LoVo (cell line): ENCODE data around the gene CCL16.
"Not testable (repeated sequence)": the region's sequence is repeated elsewhere in the genome, so short reads cannot be mapped to it uniquely, and the experiment has no call there.

Experiments
- DNase-seq: peaks from one replicate; pipeline ENCODE4 v3.0.0-alpha.2; 2016; ENCODE audit warnings: low spot score

Gene CCL16

GRCh38 chr17:35984140-35984539 lies 2.8 kb upstream of the CCL16 start:
- DNase-seq, result no peak

GRCh38 chr17:35982409-35983191 lies 1.3 kb upstream of the CCL16 start:
- DNase-seq, result no peak

DNA sequence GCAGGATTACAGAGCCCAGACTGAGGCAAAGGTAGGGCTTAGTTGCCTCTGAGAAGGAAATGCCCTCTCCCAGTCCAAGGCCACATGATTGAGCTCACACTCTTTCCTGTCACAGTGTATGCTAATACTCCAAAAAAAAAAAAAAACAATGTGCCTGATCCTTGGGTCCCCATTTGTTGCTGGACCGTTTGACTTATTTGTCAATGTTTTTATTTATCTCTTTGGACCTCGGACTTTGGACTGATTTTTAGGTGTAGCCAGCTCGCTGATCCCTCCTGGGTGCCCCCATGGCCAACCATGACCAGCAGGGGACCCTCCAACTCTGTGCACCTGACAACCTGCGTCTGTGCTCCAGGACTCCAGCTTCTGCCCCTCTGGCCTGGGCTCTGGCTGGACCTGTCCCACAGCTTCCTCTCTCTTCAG lies 622 bp upstream of the CCL16 start:
- no peak for DNase-seq

DNA sequence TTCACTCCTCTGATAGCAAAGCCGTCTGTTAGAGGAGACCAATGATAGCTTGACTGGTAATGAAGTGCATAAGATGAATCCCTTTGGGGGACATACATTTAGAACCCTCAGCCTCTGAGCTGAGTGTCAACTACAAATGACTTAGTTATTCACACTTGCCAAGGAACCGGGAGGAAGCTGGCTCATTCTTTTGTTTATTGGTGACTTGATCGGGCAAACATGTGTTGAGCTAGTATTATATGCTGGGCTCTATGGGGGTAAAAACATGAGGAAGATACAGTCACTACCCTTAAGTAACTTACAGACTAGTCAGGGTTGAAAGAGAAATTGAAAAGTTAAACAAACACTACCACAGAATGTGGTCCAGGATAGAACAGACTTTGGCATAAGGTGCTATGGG lies 3.0 kb downstream of the CCL16 start:
- DNase-seq, result no peak

DNA sequence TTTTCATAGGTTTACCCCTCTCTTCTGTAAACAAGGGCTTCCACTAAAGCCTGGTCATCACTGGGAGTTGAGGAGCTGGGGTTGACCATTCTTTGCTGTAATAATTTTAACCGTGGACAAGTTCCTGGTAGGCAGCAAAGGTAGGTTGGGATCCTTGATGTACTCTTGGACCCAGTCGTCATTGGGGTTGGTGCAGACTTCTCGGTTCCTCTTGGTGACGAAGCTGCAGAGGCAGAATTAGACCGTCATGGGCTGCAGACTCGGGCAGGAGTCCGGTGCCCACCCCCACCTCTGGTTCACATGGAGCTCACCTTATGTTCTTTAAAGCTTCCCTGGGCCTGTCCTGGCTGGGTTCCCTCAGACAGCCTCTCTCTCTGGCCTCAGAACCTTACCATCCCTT lies 3.8 kb downstream of the CCL16 start:
- DNase-seq, result no peak

- DNase-seq, result no peak
Measured at GRCh38 chr17:35973333-35974260, 7.7 kb downstream of the CCL16 start.

GRCh38 chr17:35972945-35973332 lies 8.4 kb downstream of the CCL16 start:
- DNase-seq, result no peak

- DNase-seq, result no peak
Measured at GRCh38 chr17:35972535-35972934, 8.8 kb downstream of the CCL16 start.

- no peak for DNase-seq
Measured at GRCh38 chr17:35972066-35972465, 9.2 kb downstream of the CCL16 start.

GRCh38 chr17:35969558-35970380 lies 11.5 kb downstream of the CCL16 start:
- peak; percentile 74 for DNase-seq

DNA sequence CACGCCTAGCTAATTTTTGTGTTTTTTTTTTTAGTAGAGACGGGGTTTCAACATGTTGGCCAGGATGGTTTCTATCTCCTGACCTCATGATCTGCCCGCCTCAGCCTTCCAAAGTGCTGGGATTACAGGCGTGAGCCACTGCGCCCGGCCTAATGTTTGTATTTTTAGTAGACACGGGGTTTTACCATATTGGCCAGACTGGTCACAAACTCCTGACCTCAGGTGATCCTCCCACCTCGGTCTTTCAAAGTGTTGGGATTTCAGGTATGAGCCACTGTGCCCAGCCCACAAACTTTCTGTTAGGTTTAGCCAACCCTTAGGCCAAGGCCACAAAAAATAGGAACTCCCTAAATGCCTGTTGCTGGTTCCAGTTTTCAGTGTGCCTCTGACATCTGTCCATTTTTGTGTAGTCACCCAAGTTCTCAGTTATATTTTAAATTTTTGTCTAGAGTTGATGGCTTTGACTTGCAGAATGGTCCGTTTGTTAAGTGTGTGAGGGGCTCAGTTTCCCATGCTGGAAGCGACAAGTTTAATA lies 12.7 kb downstream of the CCL16 start:
- DNase-seq, result no peak

GRCh38 chr17:35965272-35965671 lies 16.0 kb downstream of the CCL16 start:
- DNase-seq, result no peak

DNA sequence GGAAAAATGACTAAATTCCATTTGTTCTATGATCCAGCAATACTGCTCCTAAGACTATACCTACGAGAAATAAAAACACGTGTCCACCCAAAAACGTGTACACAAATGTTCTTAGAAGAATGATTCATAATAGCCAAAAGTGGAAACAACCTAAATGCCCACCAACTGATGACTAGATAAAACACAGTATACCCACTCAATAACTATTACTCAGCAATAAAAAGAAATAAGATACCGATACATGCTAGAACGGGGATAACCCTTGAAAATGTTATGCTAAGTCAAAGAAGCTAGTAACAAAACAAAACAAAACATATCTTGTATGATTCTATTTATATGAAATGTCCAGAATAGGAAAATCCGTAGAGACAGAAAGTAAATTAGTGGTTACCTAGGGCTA lies 17.6 kb downstream of the CCL16 start:
- DNase-seq, result no peak

DNA sequence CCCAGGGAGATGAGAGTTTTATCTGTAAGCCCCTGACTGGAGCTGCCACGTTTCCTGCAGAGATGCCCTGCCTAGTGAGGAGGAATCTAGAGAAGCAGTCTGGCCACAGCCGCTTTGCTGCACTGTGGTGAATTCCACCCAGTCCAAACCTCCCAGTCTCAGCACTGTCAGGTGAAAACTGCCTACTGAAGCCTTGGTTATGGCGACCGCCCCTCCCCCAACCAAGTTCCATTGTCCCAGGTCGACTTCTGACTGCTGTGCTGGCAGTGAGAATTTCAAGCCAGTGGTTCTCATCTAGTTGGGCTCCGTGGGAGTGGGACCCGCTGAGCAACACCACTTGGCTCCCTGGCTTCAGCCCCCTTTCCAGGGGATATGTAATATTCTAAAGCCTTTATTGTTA lies 27.6 kb downstream of the CCL16 start:
- no peak for DNase-seq

DNA sequence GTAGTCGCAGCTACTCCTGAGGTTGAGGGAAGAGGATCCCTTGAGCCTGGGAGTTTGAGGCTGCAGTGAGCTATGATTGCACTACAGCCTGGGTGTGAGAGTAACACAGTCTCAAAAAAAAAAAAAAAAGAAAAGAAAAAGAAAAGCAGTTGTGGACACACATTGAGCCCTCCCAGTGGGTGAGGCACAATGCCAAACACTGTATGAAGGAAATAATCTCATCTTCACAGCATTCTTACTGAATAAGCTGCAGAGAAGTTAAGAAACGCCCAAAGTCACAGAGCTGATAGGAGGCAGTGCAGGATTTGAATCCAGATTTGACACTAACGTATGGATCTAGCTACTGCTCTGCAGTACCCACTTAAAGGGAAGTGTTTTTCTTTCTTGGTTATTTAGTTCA lies 31.9 kb downstream of the CCL16 start:
- no peak for DNase-seq

GRCh38 chr17:35948092-35948491 lies 33.2 kb downstream of the CCL16 start:
- no peak for DNase-seq

- peak; percentile 56 for DNase-seq
Measured at GRCh38 chr17:35947156-35947585, 34.1 kb downstream of the CCL16 start.

- DNase-seq, result peak; percentile 11
Measured at GRCh38 chr17:35944151-35944550, 37.1 kb downstream of the CCL16 start.

- no peak for DNase-seq
Measured at GRCh38 chr17:35943537-35943936, 37.8 kb downstream of the CCL16 start, which contains the start of gene LYZL6. LYZL6 (minus strand) TSS chr17:35943713; CDS start chr17:35939356, 4,357 bp downstream.

- no peak for DNase-seq
Measured at GRCh38 chr17:35942588-35943186, 38.6 kb downstream of the CCL16 start.

GRCh38 chr17:35938492-35938891 lies 42.8 kb downstream of the CCL16 start:
- DNase-seq, result not testable (repeated sequence)
